Lung (tissue), 12 donors: ENCODE measurements around the gene C20orf204. TPM values are rescaled to one million over a fixed set of nuclear protein-coding genes. Genes with fewer than 3 reads are reported as not detected.

Experiments
- ATAC-seq: fragments of 200-7000 bp; cut with Tn5 transposase; one replicate; pipeline ENCODE4 v1.9.1; 2020; ENCODE audit warnings: moderate number of reproducible peaks; ENCODE audit not compliant: insufficient read depth, low FRiP score
- DNase-seq, 3 donors: peaks; one replicate each; pipeline ENCODE4 v3.0.0-alpha.2; 2013 to 2017
- H3K27ac ChIP-seq, 2 donors: one replicate each; pipeline ENCODE4 v1.5.1; 2013; ENCODE audit warnings: mild to moderate bottlenecking in 2 of 2, moderate library complexity in 2 of 2, control low read depth in 1 of 2, inconsistent platforms in 1 of 2, low read depth in 1 of 2, low read length in 1 of 2
- H3K27me3 ChIP-seq, 3 donors: one replicate each; pipeline ENCODE4 v1.5.1; 2013; ENCODE audit warnings: low read length in 2 of 3; ENCODE audit not compliant: control insufficient read depth in 3 of 3, insufficient read depth in 3 of 3
- H3K36me3 ChIP-seq, 4 donors: one replicate each; pipeline ENCODE4 v1.5.1; 2013; ENCODE audit warnings: low read length in 4 of 4, mild to moderate bottlenecking in 1 of 4, moderate library complexity in 1 of 4; ENCODE audit not compliant: control insufficient read depth in 4 of 4, insufficient read depth in 4 of 4
- H3K4me1 ChIP-seq, 5 donors: one replicate each; pipeline ENCODE4 v1.5.1; 2013; ENCODE audit warnings: low read length in 5 of 5, mild to moderate bottlenecking in 2 of 5, moderate library complexity in 1 of 5; ENCODE audit not compliant: control insufficient read depth in 5 of 5, insufficient read depth in 5 of 5
- H3K4me3 ChIP-seq: one replicate; pipeline ENCODE4 v1.5.1; 2013; ENCODE audit warnings: mild to moderate bottlenecking, control low read depth, moderate library complexity
- H3K9ac ChIP-seq, 2 donors: one replicate each; pipeline ENCODE4 v1.5.1; 2013; ENCODE audit warnings: low read length in 2 of 2, control low read depth in 1 of 2; ENCODE audit not compliant: insufficient read depth in 1 of 2
- H3K9me3 ChIP-seq, 4 donors: one replicate each; pipeline ENCODE4 v1.5.1; 2013; ENCODE audit warnings: low read length in 3 of 4, mild to moderate bottlenecking in 1 of 4, moderate library complexity in 1 of 4; ENCODE audit not compliant: control insufficient read depth in 4 of 4, insufficient read depth in 3 of 4
- WGBS, 2 donors: extraction: QIAGEN DNeasy Blood & Tissue Kit; methylation state at CpG; one replicate each; pipeline ENCODE4 v1.1.7; 2013; 5-methylcytosine and 5-hydroxymethylcytosine counted together
- polyA plus RNA-seq, 2 donors: library from polyadenylated mRNA; stranded (reverse); fragments of 200-250 nt; gene quantifications; one replicate each; pipeline ENCODE4 v1.2.1, GENCODE V29; 2013
- total RNA-seq, 2 donors: library from RNA; depleted of rRNA in 1 of 2; stranded (reverse); fragments of >200 nt in 1 of 2; gene quantifications; one replicate each; pipeline ENCODE4 v1.2.1, GENCODE V29; 2014 to 2021
- TF ChIP-seq, protein P1 (sequence below): IDR thresholded peaks from 2 replicates; pipeline ENCODE4 v1.5.1; 2012; ENCODE audit warnings: mild to moderate bottlenecking; ENCODE audit errors: control extremely low read depth, extremely low read depth
- donor health status: control.
- donor health status: control.
- donor health status: Bipolar disorder and iron deficiency.
- donor health status: healthy.
- donor health status: DM: yes; HTN: yes; CAD: no.

C20orf204 gene
- total and polyA plus RNA-seq, 4 donors, result 0.50 to 2.0 (median 0.98) TPM

- ATAC-seq (no peak), DNase-seq (no peak)
- no peaks in the 10 kb centered on the region for H3K27me3 ChIP-seq
- 61 to 81% methylated on average over 7 of the region's 7 CpGs for WGBS, 2 donors
- no peak overlapping the region for H3K27ac ChIP-seq
- TF ChIP-seq, protein P1, sequence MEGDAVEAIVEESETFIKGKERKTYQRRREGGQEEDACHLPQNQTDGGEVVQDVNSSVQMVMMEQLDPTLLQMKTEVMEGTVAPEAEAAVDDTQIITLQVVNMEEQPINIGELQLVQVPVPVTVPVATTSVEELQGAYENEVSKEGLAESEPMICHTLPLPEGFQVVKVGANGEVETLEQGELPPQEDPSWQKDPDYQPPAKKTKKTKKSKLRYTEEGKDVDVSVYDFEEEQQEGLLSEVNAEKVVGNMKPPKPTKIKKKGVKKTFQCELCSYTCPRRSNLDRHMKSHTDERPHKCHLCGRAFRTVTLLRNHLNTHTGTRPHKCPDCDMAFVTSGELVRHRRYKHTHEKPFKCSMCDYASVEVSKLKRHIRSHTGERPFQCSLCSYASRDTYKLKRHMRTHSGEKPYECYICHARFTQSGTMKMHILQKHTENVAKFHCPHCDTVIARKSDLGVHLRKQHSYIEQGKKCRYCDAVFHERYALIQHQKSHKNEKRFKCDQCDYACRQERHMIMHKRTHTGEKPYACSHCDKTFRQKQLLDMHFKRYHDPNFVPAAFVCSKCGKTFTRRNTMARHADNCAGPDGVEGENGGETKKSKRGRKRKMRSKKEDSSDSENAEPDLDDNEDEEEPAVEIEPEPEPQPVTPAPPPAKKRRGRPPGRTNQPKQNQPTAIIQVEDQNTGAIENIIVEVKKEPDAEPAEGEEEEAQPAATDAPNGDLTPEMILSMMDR, result no peak
- H3K4me1 ChIP-seq, result no peaks in the 10 kb centered on the region
- peaks cover 23 to 62% (median 33%) of the 10 kb centered on the region in 4 donors for H3K36me3 ChIP-seq
- no peak overlapping the region for H3K4me3 ChIP-seq
- H3K9me3 ChIP-seq, result no peaks in the 10 kb centered on the region
- no peak overlapping the region for H3K9ac ChIP-seq
Measured at GRCh38 chr20:64003960-64004725, 31.8 kb upstream of the C20orf204 start.

GRCh38 chr20:64005394-64005793, 30.6 kb upstream of the C20orf204 start:
- Histone ChIP-seq H3K36me3 (peaks cover 23 to 58% (median 34%) of the 10 kb centered on the region in 4 donors), H3K27me3 (no peaks in the 10 kb centered on the region), H3K4me1 (no peaks in the 10 kb centered on the region), H3K9me3 (no peaks in the 10 kb centered on the region), H3K4me3 (no peak overlapping the region), H3K9ac (no peak overlapping the region), H3K27ac (no peak overlapping the region)
- TF ChIP-seq, protein P1, result no peak
- ATAC-seq (no peak), DNase-seq (no peak)
- 72% methylated on average over 6 of the region's 6 CpGs for WGBS, 2 donors

DNA sequence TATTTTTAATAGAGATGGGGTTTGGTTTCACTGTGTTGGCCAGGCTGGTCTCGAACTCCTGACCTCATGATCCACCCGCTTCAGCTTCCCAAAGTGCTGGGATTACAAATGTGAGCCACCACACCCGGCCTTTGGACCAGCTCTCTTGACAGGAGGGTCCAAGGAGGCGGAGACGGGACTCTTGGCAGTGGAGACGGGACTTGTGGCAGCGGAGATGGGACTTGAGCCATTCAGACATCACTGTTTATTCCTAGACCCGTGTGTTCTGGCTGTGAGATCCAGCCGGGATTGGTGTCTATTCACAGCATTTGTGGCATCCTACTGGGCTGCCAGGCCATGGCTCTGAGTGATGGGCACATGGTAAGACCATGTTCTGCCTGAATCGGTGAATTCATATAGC, 29.5 kb upstream of the C20orf204 start:
- Histone ChIP-seq H3K27me3 (no peaks in the 10 kb centered on the region), H3K36me3 (peaks cover 20 to 60% (median 42%) of the 10 kb centered on the region in 4 donors), H3K9me3 (no peaks in the 10 kb centered on the region), H3K27ac (no peak overlapping the region), H3K9ac (no peak overlapping the region), H3K4me1 (no peaks in the 10 kb centered on the region), H3K4me3 (no peak overlapping the region)
- 83 to 89% methylated on average over 10 of the region's 10 CpGs for WGBS, 2 donors
- no peak for ATAC-seq
- no peak for DNase-seq
- TF ChIP-seq, protein P1, result no peak
